ENCODE results near the gene ALMS1.

- no peak for TF ChIP-seq CTCF (IDR thresholded peaks at IDR 0.05)
- no peak for TF ChIP-seq EP300 (IDR thresholded peaks at IDR 0.05)
Observed at GRCh38 chr2:73368781-73369180, 16.9 kb upstream of the ALMS1 start.
